SU-DHL-6 (cell line): ENCODE results near the gene RALGAPA1.

ENCODE experiments used
- CTCF ChIP-seq: fragments of 200-600 bp; sonication (generic); IDR thresholded peaks from one replicate; pipeline ENCODE4 v1.5.1; 2017; ENCODE audit warnings: antibody characterized with exemption, mild to moderate bottlenecking, low read length, moderate library complexity; ENCODE audit not compliant: insufficient read depth, poor library complexity, severe bottlenecking
- EZH2phosphoT487 ChIP-seq: fragments of 200-600 bp; sonication (generic), shearing (Covaris generic); conservative IDR thresholded peaks from 2 replicates; pipeline ENCODE4 v1.6.1; 2018; ENCODE audit warnings: mild to moderate bottlenecking, antibody characterized with exemption, low read length, moderate library complexity, mixed read lengths

GRCh38 chr14:35853225-35853624, 44.1 kb upstream of the RALGAPA1 start:
- TF ChIP-seq CTCF (no peak), EZH2phosphoT487 (no peak)
